Caco-2 (cell line): ENCODE results near the gene CCDC88A. TPM values are rescaled to one million over a fixed set of nuclear protein-coding genes. Genes with fewer than 3 reads are reported as not detected.

Experiments used
- BruUV-seq: library from RNA; stranded (reverse); fragments of 400-500 nt; replicated peaks from 2 replicates; lab custom pipeline; 2021; lab: Mats Ljungman, UMichigan
- CTCF ChIA-PET: fragments of 300-600 bp; sonication (Branson Sonifier 250); formaldehyde crosslinking; loops from one replicate; lab custom pipeline; 2022; ENCODE audit warnings: antibody characterized with exemption; lab: Charles Lee
- POLR2A ChIA-PET: fragments of 300-600 bp; sonication (Branson Sonifier 250); formaldehyde crosslinking; loops from one replicate; lab custom pipeline; 2022; ENCODE audit warnings: antibody characterized with exemption; lab: Charles Lee
- DNase-seq, 2 experiments: peaks; one replicate each; pipeline versions ENCODE4 v3.0.0 to v3.0.0-alpha.2; 2020 to 2022
- H3K27me3 ChIP-seq: replicated peaks from 2 replicates; pipeline ENCODE4 v1.6.0; 2011; ENCODE audit warnings: low read length; ENCODE audit not compliant: control insufficient read depth, insufficient read depth
- H3K36me3 ChIP-seq: 2 replicates; pipeline ENCODE4 v1.5.1; 2011; ENCODE audit warnings: low read length; ENCODE audit not compliant: control insufficient read depth, insufficient read depth
- H3K4me1 ChIP-seq: fragments of 250-450 bp; sonication (Bioruptor Pico); 2 replicates; pipeline ENCODE4 v1.5.1; 2020; ENCODE audit warnings: mild to moderate bottlenecking
- H3K4me3 ChIP-seq: 2 replicates; pipeline ENCODE4 v1.5.1; 2011; ENCODE audit warnings: low read depth, mild to moderate bottlenecking, control low read depth, low read length
- H3K9me3 ChIP-seq: fragments of 250-450 bp; sonication (Bioruptor Pico); 2 replicates; pipeline ENCODE4 v1.5.1; 2020; ENCODE audit warnings: mild to moderate bottlenecking, moderate library complexity
- H3K27ac Mint-ChIP-seq: one replicate; pipeline ENCODE4 v1.8.0; 2022; ENCODE audit warnings: mixed read lengths; ENCODE audit not compliant: unreplicated experiment
- H3K27me3 Mint-ChIP-seq: one replicate; pipeline ENCODE4 v1.8.0; 2022; ENCODE audit warnings: mixed read lengths; ENCODE audit not compliant: insufficient read depth, unreplicated experiment
- H3K36me3 Mint-ChIP-seq: one replicate; pipeline ENCODE4 v1.8.0; 2022; ENCODE audit warnings: mild to moderate bottlenecking, mixed read lengths; ENCODE audit not compliant: insufficient read depth, unreplicated experiment
- H3K4me1 Mint-ChIP-seq: one replicate; pipeline ENCODE4 v1.8.0; 2022; ENCODE audit warnings: low read depth, mixed read lengths; ENCODE audit not compliant: unreplicated experiment
- H3K4me3 Mint-ChIP-seq: one replicate; pipeline ENCODE4 v1.8.0; 2022; ENCODE audit warnings: mild to moderate bottlenecking, moderate library complexity, mixed read lengths; ENCODE audit not compliant: unreplicated experiment
- H3K9me3 Mint-ChIP-seq: one replicate; pipeline ENCODE4 v1.8.0; 2022; ENCODE audit warnings: mixed read lengths; ENCODE audit not compliant: unreplicated experiment
- intact Hi-C: fragments of 100-400 bp; cut with micrococcal nuclease; formaldehyde crosslinking; loops from one replicate; pipeline ENCODE4 v1.10.0; 2022; ENCODE audit not compliant: unreplicated experiment
- total RNA-seq: library from RNA; stranded (reverse); gene quantifications from 2 replicates; pipeline ENCODE4 v1.2.3, GENCODE V29; 2022
- TF ChIP-seq, protein P1 (sequence below), 2 experiments: fragments of 200-600 bp in 1 of 2; IDR thresholded peaks; 1 replicate in 1 of 2; 2 replicates in 1 of 2; pipeline versions ENCODE4 v1.5.1 to v1.8.0; 2011 to 2022; ENCODE audit warnings: antibody characterized with exemption in 1 of 2, control low read depth in 1 of 2, inconsistent platforms in 1 of 2, low read depth in 1 of 2, low read length in 1 of 2, mild to moderate bottlenecking in 1 of 2, moderate library complexity in 1 of 2; ENCODE audit not compliant: insufficient read depth in 1 of 2, severe bottlenecking in 1 of 2, unreplicated experiment in 1 of 2

Gene CCDC88A
- total RNA-seq, 1 experiment from 2014 or later, result 7.7 TPM

DNA sequence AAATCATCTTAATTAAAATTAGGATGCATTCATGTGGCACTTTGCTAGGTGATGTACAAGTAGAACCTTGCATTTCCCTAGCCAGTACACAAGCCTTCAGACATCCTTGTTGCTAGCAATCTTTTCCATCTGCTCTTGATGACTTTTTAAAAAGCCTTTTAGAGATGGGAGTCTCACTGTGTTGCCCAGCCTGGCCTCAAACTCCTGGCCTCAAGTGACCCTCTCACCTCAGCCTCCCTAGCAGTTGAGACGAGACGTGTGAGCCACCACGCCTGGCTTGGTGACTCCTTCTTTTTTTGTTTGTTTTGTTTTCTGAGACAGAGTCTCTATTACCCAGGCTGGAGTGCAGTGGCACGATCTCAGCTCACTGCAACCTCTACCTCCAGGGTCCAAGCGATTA is 1.7 kb upstream of the CCDC88A start:
- no peaks in the 10 kb centered on the region for H3K36me3 ChIP-seq
- Mint-ChIP-seq H3K36me3 (no peaks in the 10 kb centered on the region), H3K27ac (no peak overlapping the region), H3K9me3 (no peaks in the 10 kb centered on the region), H3K27me3 (peaks cover 11% of the 10 kb centered on the region), H3K4me1 (peaks cover 19% of the 10 kb centered on the region), H3K4me3 (peak overlapping the region; percentile 28)
- ChIA-PET CTCF (no interaction called here), POLR2A (no interaction called here)
- no peaks in the 10 kb centered on the region for H3K9me3 ChIP-seq
- intact Hi-C loops, result loop anchor here (5.0 kb wide), 2 partner anchors 96 to 154 kb away; partner anchors contain the start of genes CFAP36 and MTIF2
- H3K27me3 ChIP-seq, result no peaks in the 10 kb centered on the region
- no TSS peak for BruUV-seq
- DNase-seq, result no peak
- H3K4me3 ChIP-seq, result no peak overlapping the region
- no peaks in the 10 kb centered on the region; the same call in 1 of the 2 replicates for H3K4me1 ChIP-seq
- TF ChIP-seq, protein P1, sequence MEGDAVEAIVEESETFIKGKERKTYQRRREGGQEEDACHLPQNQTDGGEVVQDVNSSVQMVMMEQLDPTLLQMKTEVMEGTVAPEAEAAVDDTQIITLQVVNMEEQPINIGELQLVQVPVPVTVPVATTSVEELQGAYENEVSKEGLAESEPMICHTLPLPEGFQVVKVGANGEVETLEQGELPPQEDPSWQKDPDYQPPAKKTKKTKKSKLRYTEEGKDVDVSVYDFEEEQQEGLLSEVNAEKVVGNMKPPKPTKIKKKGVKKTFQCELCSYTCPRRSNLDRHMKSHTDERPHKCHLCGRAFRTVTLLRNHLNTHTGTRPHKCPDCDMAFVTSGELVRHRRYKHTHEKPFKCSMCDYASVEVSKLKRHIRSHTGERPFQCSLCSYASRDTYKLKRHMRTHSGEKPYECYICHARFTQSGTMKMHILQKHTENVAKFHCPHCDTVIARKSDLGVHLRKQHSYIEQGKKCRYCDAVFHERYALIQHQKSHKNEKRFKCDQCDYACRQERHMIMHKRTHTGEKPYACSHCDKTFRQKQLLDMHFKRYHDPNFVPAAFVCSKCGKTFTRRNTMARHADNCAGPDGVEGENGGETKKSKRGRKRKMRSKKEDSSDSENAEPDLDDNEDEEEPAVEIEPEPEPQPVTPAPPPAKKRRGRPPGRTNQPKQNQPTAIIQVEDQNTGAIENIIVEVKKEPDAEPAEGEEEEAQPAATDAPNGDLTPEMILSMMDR (IDR thresholded peaks at IDR 0.05; ENCODE audit: insufficient read depth in 1 of 2, low read depth in 1 of 2, low read length in 1 of 2, severe bottlenecking in 1 of 2, unreplicated experiment in 1 of 2), result no peak

DNA sequence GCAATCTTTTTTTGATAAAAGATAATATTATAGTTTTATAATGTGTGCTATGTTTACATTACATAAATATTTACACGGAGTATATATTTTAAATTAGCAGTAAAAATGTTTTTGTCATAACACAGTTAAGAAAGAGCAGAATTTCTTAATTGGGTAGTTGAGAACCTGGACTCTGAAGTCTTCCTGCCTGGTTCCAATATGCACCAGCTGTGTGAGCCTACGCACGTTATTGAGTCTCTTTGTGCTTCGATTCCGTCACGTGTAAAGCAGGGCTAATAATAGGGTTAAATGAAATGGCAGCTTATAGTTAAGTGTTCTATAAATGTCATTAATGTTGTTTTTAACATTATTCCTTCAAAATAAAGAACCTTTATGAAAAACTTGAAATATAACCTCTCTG is 1.2 kb upstream of the CCDC88A start:
- CTCF ChIA-PET, result no interaction called here
- no TSS peak for BruUV-seq
- DNase-seq, result no peak
- no peaks in the 10 kb centered on the region; the same call in 1 of the 2 replicates for H3K4me1 ChIP-seq
- POLR2A ChIA-PET, result no interaction called here
- H3K36me3 Mint-ChIP-seq, result no peaks in the 10 kb centered on the region
- peaks cover 19% of the 10 kb centered on the region for H3K4me1 Mint-ChIP-seq
- H3K27me3 ChIP-seq, result no peaks in the 10 kb centered on the region
- no peaks in the 10 kb centered on the region for H3K9me3 Mint-ChIP-seq
- no peaks in the 10 kb centered on the region for H3K36me3 ChIP-seq
- peaks cover 11% of the 10 kb centered on the region for H3K27me3 Mint-ChIP-seq
- intact Hi-C loops, result loop anchor here (5.0 kb wide), 2 partner anchors 96 to 154 kb away; partner anchors contain the start of genes CFAP36 and MTIF2
- H3K27ac Mint-ChIP-seq, result no peak overlapping the region
- TF ChIP-seq, protein P1 (IDR thresholded peaks at IDR 0.05; ENCODE audit: insufficient read depth in 1 of 2, low read depth in 1 of 2, low read length in 1 of 2, severe bottlenecking in 1 of 2, unreplicated experiment in 1 of 2), result no peak
- H3K4me3 ChIP-seq, result no peak overlapping the region
- no peaks in the 10 kb centered on the region for H3K9me3 ChIP-seq
- H3K4me3 Mint-ChIP-seq, result peak overlapping the region; percentile 28

DNA sequence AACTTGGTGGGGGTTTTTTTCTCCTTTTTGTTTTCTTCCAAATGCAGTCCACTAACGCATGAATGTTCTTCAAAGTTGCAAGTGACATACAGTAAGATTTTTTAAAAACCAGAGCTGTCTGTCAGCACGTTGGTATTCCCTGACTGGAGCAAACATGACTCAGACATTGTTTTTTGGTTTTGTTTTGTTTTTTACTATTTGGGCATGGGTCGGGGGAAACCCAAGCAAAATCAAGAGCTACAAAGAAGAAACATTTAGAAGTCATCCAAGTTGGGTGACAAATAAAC is 726 bp upstream of the CCDC88A start:
- peaks cover 16% of the 10 kb centered on the region for H3K4me1 Mint-ChIP-seq
- H3K4me3 ChIP-seq, result peak overlapping the region; percentile 74
- TF ChIP-seq, protein P1 (IDR thresholded peaks at IDR 0.05; ENCODE audit: insufficient read depth in 1 of 2, low read depth in 1 of 2, low read length in 1 of 2, severe bottlenecking in 1 of 2, unreplicated experiment in 1 of 2), result no peak
- H3K4me3 Mint-ChIP-seq, result peak overlapping the region; percentile 93
- ChIA-PET POLR2A (no interaction called here), CTCF (interaction anchor here (0.6 kb wide), 2 partner anchors 11 to 15 kb away, joined by 3 to 4 read pairs; no protein-coding TSS in a partner anchor)
- H3K9me3 ChIP-seq, result no peaks in the 10 kb centered on the region
- intact Hi-C loops, result loop anchor here (5.0 kb wide), 2 partner anchors 97 to 153 kb away; partner anchors contain the start of genes CFAP36 and MTIF2
- no peaks in the 10 kb centered on the region for H3K27me3 ChIP-seq
- H3K36me3 ChIP-seq, result no peaks in the 10 kb centered on the region
- H3K4me1 ChIP-seq, result no peaks in the 10 kb centered on the region; the same call in 1 of the 2 replicates
- H3K27ac Mint-ChIP-seq, result no peak overlapping the region
- no peaks in the 10 kb centered on the region for H3K36me3 Mint-ChIP-seq
- H3K27me3 Mint-ChIP-seq, result peaks cover 11% of the 10 kb centered on the region
- no peak for DNase-seq
- no TSS peak for BruUV-seq
- no peaks in the 10 kb centered on the region for H3K9me3 Mint-ChIP-seq
